SKM-1 treated with dmso at 0.1 percent for 144 hours (cell line): ENCODE measurements around the gene MARK2.
A peak's percentile ranks its signal among the peaks of the same experiment; 100 is the strongest.

Experiments used
- DNase-seq: peaks from one replicate; lab custom pipeline; 2025; ENCODE audit not compliant: unreplicated experiment; lab: John Stamatoyannopoulos, UW

Gene MARK2

GRCh38 chr11:63920126-63920938, 81.4 kb downstream of the MARK2 start:
- no peak for DNase-seq

- DNase-seq: no peak
Measured at GRCh38 chr11:63920939-63921417, 82.1 kb downstream of the MARK2 start.

GRCh38 chr11:63922673-63923192, 83.8 kb downstream of the MARK2 start:
- no peak for DNase-seq

- DNase-seq: no peak
Measured at GRCh38 chr11:63923319-63923718, 84.4 kb downstream of the MARK2 start.

GRCh38 chr11:63929616-63930015, 90.7 kb downstream of the MARK2 start:
- no peak for DNase-seq

- DNase-seq: no peak
Measured at GRCh38 chr11:63931045-63931444, 92.1 kb downstream of the MARK2 start.

GRCh38 chr11:63931876-63932275, 93.0 kb downstream of the MARK2 start:
- no peak for DNase-seq

GRCh38 chr11:63933459-63933858, 94.5 kb downstream of the MARK2 start:
- no peak for DNase-seq

GRCh38 chr11:63937713-63938478, 99.0 kb downstream of the MARK2 start:
- DNase-seq: no peak

GRCh38 chr11:63938479-63939396, 99.8 kb downstream of the MARK2 start, which contains the start of gene NAA40:
NAA40 (plus strand) TSS chr11:63939002; CDS start chr11:63939097, 95 bp downstream.
- peak; percentile 93 for DNase-seq

- no peak for DNase-seq
Measured at GRCh38 chr11:63939397-63939891, 100.5 kb downstream of the MARK2 start.

GRCh38 chr11:63940786-63941185, 101.9 kb downstream of the MARK2 start:
- DNase-seq: peak; percentile 67

GRCh38 chr11:63941901-63942300, 103.0 kb downstream of the MARK2 start:
- DNase-seq: no peak

- DNase-seq: no peak
Measured at GRCh38 chr11:63942803-63943202, 103.9 kb downstream of the MARK2 start.

- no peak for DNase-seq
Measured at GRCh38 chr11:63944987-63945386, 106.1 kb downstream of the MARK2 start.

GRCh38 chr11:63945477-63946163, 106.7 kb downstream of the MARK2 start:
- peak; percentile 36 for DNase-seq

- DNase-seq: peak; percentile 46
Measured at GRCh38 chr11:63951779-63952536, 113.0 kb downstream of the MARK2 start.

- no peak for DNase-seq
Measured at GRCh38 chr11:63952570-63952969, 113.7 kb downstream of the MARK2 start.

GRCh38 chr11:63958008-63958407, 119.1 kb downstream of the MARK2 start:
- DNase-seq: no peak
